Caco-2 (cell line): ENCODE results near the gene TRIM58. TPM values are rescaled to one million over a fixed set of nuclear protein-coding genes. Genes with fewer than 3 reads are reported as not detected.

Experiments
- BruUV-seq: library from RNA; stranded (reverse); fragments of 400-500 nt; replicated peaks from 2 replicates; lab custom pipeline; 2021; lab: Mats Ljungman, UMichigan
- CTCF ChIA-PET: fragments of 300-600 bp; sonication (Branson Sonifier 250); formaldehyde crosslinking; loops from one replicate; lab custom pipeline; 2022; ENCODE audit warnings: antibody characterized with exemption; lab: Charles Lee
- POLR2A ChIA-PET: fragments of 300-600 bp; sonication (Branson Sonifier 250); formaldehyde crosslinking; loops from one replicate; lab custom pipeline; 2022; ENCODE audit warnings: antibody characterized with exemption; lab: Charles Lee
- DNase-seq, 2 experiments: peaks; one replicate each; pipeline versions ENCODE4 v3.0.0 to v3.0.0-alpha.2; 2020 to 2022
- H3K27me3 ChIP-seq: replicated peaks from 2 replicates; pipeline ENCODE4 v1.6.0; 2011; ENCODE audit warnings: low read length; ENCODE audit not compliant: control insufficient read depth, insufficient read depth
- H3K36me3 ChIP-seq: 2 replicates; pipeline ENCODE4 v1.5.1; 2011; ENCODE audit warnings: low read length; ENCODE audit not compliant: control insufficient read depth, insufficient read depth
- H3K4me1 ChIP-seq: fragments of 250-450 bp; sonication (Bioruptor Pico); 2 replicates; pipeline ENCODE4 v1.5.1; 2020; ENCODE audit warnings: mild to moderate bottlenecking
- H3K4me3 ChIP-seq: 2 replicates; pipeline ENCODE4 v1.5.1; 2011; ENCODE audit warnings: low read depth, mild to moderate bottlenecking, control low read depth, low read length
- H3K9me3 ChIP-seq: fragments of 250-450 bp; sonication (Bioruptor Pico); 2 replicates; pipeline ENCODE4 v1.5.1; 2020; ENCODE audit warnings: mild to moderate bottlenecking, moderate library complexity
- H3K27ac Mint-ChIP-seq: one replicate; pipeline ENCODE4 v1.8.0; 2022; ENCODE audit warnings: mixed read lengths; ENCODE audit not compliant: unreplicated experiment
- H3K27me3 Mint-ChIP-seq: one replicate; pipeline ENCODE4 v1.8.0; 2022; ENCODE audit warnings: mixed read lengths; ENCODE audit not compliant: insufficient read depth, unreplicated experiment
- H3K36me3 Mint-ChIP-seq: one replicate; pipeline ENCODE4 v1.8.0; 2022; ENCODE audit warnings: mild to moderate bottlenecking, mixed read lengths; ENCODE audit not compliant: insufficient read depth, unreplicated experiment
- H3K4me1 Mint-ChIP-seq: one replicate; pipeline ENCODE4 v1.8.0; 2022; ENCODE audit warnings: low read depth, mixed read lengths; ENCODE audit not compliant: unreplicated experiment
- H3K4me3 Mint-ChIP-seq: one replicate; pipeline ENCODE4 v1.8.0; 2022; ENCODE audit warnings: mild to moderate bottlenecking, moderate library complexity, mixed read lengths; ENCODE audit not compliant: unreplicated experiment
- H3K9me3 Mint-ChIP-seq: one replicate; pipeline ENCODE4 v1.8.0; 2022; ENCODE audit warnings: mixed read lengths; ENCODE audit not compliant: unreplicated experiment
- intact Hi-C: fragments of 100-400 bp; cut with micrococcal nuclease; formaldehyde crosslinking; loops from one replicate; pipeline ENCODE4 v1.10.0; 2022; ENCODE audit not compliant: unreplicated experiment
- total RNA-seq: library from RNA; stranded (reverse); gene quantifications from 2 replicates; pipeline ENCODE4 v1.2.3, GENCODE V29; 2022
- TF ChIP-seq, protein P1 (sequence below), 2 experiments: fragments of 200-600 bp in 1 of 2; IDR thresholded peaks; 1 replicate in 1 of 2; 2 replicates in 1 of 2; pipeline versions ENCODE4 v1.5.1 to v1.8.0; 2011 to 2022; ENCODE audit warnings: antibody characterized with exemption in 1 of 2, control low read depth in 1 of 2, inconsistent platforms in 1 of 2, low read depth in 1 of 2, low read length in 1 of 2, mild to moderate bottlenecking in 1 of 2, moderate library complexity in 1 of 2; ENCODE audit not compliant: insufficient read depth in 1 of 2, severe bottlenecking in 1 of 2, unreplicated experiment in 1 of 2

The TRIM58 gene
- total RNA-seq, 1 experiment from 2014 or later: not detected

DNA sequence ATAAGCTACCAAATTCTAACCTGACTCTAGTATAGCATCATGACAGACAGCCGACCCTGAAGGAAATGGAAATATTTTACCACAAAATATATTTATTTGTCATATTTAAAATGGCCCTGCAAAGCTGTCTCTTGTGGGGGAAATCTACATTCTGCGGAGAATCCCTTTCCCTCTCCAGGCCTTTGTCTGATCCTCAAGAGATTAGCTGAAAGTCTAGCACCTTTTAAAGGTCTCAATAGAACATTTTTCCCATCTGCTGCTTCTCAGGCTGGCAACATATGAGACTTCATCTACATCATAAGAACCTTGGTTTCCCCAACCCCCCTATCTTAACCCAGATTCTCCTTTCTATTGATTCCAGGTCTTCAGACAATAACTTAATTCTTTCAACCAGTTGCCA lies 13.6 kb upstream of the TRIM58 start:
- no TSS peak for BruUV-seq
- H3K27me3 Mint-ChIP-seq: no peaks in the 10 kb centered on the region
- intact Hi-C loops: no loop called here
- no peak for DNase-seq
- no peak overlapping the region for H3K27ac Mint-ChIP-seq
- Histone ChIP-seq H3K36me3 (no peaks in the 10 kb centered on the region), H3K9me3 (no peaks in the 10 kb centered on the region; the same call in 1 of the 2 replicates), H3K4me3 (no peak overlapping the region), H3K4me1 (no peaks in the 10 kb centered on the region), H3K27me3 (no peaks in the 10 kb centered on the region)
- no peaks in the 10 kb centered on the region for H3K36me3 Mint-ChIP-seq
- no peak overlapping the region for H3K4me3 Mint-ChIP-seq
- CTCF ChIA-PET: no interaction called here
- TF ChIP-seq, protein P1, sequence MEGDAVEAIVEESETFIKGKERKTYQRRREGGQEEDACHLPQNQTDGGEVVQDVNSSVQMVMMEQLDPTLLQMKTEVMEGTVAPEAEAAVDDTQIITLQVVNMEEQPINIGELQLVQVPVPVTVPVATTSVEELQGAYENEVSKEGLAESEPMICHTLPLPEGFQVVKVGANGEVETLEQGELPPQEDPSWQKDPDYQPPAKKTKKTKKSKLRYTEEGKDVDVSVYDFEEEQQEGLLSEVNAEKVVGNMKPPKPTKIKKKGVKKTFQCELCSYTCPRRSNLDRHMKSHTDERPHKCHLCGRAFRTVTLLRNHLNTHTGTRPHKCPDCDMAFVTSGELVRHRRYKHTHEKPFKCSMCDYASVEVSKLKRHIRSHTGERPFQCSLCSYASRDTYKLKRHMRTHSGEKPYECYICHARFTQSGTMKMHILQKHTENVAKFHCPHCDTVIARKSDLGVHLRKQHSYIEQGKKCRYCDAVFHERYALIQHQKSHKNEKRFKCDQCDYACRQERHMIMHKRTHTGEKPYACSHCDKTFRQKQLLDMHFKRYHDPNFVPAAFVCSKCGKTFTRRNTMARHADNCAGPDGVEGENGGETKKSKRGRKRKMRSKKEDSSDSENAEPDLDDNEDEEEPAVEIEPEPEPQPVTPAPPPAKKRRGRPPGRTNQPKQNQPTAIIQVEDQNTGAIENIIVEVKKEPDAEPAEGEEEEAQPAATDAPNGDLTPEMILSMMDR (IDR thresholded peaks at IDR 0.05; ENCODE audit: insufficient read depth in 1 of 2, low read depth in 1 of 2, low read length in 1 of 2, severe bottlenecking in 1 of 2, unreplicated experiment in 1 of 2): no peak
- H3K4me1 Mint-ChIP-seq: no peaks in the 10 kb centered on the region
- H3K9me3 Mint-ChIP-seq: peaks cover 4% of the 10 kb centered on the region
- POLR2A ChIA-PET: no interaction called here

DNA sequence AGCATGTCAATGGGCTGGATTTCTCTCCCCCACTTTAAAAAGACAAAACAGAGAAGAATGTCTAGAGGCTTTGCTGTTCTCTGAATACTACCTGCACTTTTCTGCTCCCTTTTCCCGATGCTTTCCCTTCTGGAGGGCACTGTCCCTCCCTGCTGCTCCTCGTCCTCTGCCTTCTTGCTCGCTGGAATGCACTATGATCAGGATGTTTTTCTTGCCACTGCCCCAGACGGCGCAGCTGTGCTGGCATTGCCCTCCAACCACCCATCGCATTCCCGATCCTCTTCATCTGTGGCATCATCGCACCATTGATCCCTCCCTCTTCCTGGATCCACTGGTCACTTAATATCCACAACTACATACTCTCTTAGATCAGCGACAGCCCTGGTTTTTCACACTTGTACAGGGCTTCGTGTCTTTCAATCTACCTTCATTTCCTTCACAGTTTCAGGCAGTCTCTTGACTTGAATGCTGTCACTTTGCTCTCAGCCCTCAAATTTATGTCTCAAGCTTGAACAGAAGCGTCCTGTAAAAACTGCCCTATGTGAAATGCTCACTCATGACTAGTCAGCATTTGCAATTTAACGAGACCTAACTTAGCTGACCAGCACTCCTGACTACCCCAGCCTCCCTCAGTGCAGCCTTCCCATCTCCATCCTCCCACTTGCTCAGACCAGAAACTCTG lies 11.8 kb upstream of the TRIM58 start:
- H3K27ac Mint-ChIP-seq: no peak overlapping the region
- TF ChIP-seq, protein P1 (IDR thresholded peaks at IDR 0.05; ENCODE audit: insufficient read depth in 1 of 2, low read depth in 1 of 2, low read length in 1 of 2, severe bottlenecking in 1 of 2, unreplicated experiment in 1 of 2): no peak
- Histone ChIP-seq H3K4me1 (no peaks in the 10 kb centered on the region), H3K4me3 (no peak overlapping the region), H3K27me3 (no peaks in the 10 kb centered on the region), H3K36me3 (no peaks in the 10 kb centered on the region), H3K9me3 (no peaks in the 10 kb centered on the region; the same call in 1 of the 2 replicates)
- H3K4me3 Mint-ChIP-seq: no peak overlapping the region
- POLR2A ChIA-PET: no interaction called here
- no peaks in the 10 kb centered on the region for H3K9me3 Mint-ChIP-seq
- intact Hi-C loops: no loop called here
- BruUV-seq: no TSS peak
- H3K27me3 Mint-ChIP-seq: no peaks in the 10 kb centered on the region
- no peaks in the 10 kb centered on the region for H3K4me1 Mint-ChIP-seq
- H3K36me3 Mint-ChIP-seq: no peaks in the 10 kb centered on the region
- no peak for DNase-seq
- CTCF ChIA-PET: no interaction called here

DNA sequence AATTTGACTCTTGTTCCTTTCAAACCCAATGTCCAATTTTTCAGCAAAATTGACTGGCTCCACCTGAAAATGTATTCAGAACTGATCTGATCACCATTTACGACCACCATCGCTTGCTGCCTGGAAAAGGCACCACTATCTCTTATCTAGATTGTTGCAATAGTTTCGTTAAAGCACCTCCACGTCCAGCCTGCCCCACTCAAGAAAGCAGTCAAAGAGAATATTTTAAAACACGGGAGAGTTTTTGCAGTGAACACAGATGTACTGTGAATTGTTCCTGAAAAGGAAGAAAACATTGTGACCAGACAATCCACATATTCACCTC lies 11.3 kb upstream of the TRIM58 start:
- no peak overlapping the region for H3K4me3 Mint-ChIP-seq
- Histone ChIP-seq H3K4me3 (no peak overlapping the region), H3K27me3 (no peaks in the 10 kb centered on the region), H3K4me1 (no peaks in the 10 kb centered on the region), H3K9me3 (no peaks in the 10 kb centered on the region; the same call in 1 of the 2 replicates), H3K36me3 (no peaks in the 10 kb centered on the region)
- H3K27me3 Mint-ChIP-seq: no peaks in the 10 kb centered on the region
- H3K4me1 Mint-ChIP-seq: no peaks in the 10 kb centered on the region
- ChIA-PET CTCF (no interaction called here), POLR2A (no interaction called here)
- no peaks in the 10 kb centered on the region for H3K9me3 Mint-ChIP-seq
- H3K27ac Mint-ChIP-seq: no peak overlapping the region
- DNase-seq: no peak
- BruUV-seq: no TSS peak
- no peaks in the 10 kb centered on the region for H3K36me3 Mint-ChIP-seq
- intact Hi-C loops: no loop called here
- TF ChIP-seq, protein P1 (IDR thresholded peaks at IDR 0.05; ENCODE audit: insufficient read depth in 1 of 2, low read depth in 1 of 2, low read length in 1 of 2, severe bottlenecking in 1 of 2, unreplicated experiment in 1 of 2): no peak
